GM19438 (cell line): ENCODE results near the gene HOXB8.

Experiments
- ATAC-seq: cut with Tn5 transposase; IDR thresholded peaks from one replicate; pipeline ENCODE4 v1.9.1; 2021; ENCODE audit warnings: low read depth; ENCODE audit not compliant: unreplicated experiment

HOXB8 gene

GRCh38 chr17:48586355-48587258 is 28.5 kb downstream of the HOXB8 start:
- ATAC-seq = no peak

GRCh38 chr17:48584223-48584741 is 30.8 kb downstream of the HOXB8 start:
- no peak for ATAC-seq

GRCh38 chr17:48583708-48584222 is 31.3 kb downstream of the HOXB8 start:
- ATAC-seq = no peak

- ATAC-seq = no peak
These were observed 32.4 kb downstream of the HOXB8 start for GRCh38 chr17:48582750-48583069.

GRCh38 chr17:48579760-48580554 is 35.1 kb downstream of the HOXB8 start:
- ATAC-seq = no peak

- ATAC-seq = no peak
These were observed 35.7 kb downstream of the HOXB8 start for GRCh38 chr17:48579471-48579759.

- peak; percentile 18 for ATAC-seq
These were observed 36.2 kb downstream of the HOXB8 start for GRCh38 chr17:48578616-48579470.

- peak; percentile 54 for ATAC-seq
These were observed 37.0 kb downstream of the HOXB8 start, which contains the start of gene HOXB4 for GRCh38 chr17:48577946-48578615. Gene HOXB4, minus strand, starts transcription at chr17:48578350. Its CDS starts 31 bp downstream, at chr17:48578319.

GRCh38 chr17:48577330-48577945 is 37.7 kb downstream of the HOXB8 start:
- ATAC-seq = no peak

GRCh38 chr17:48576479-48577309 is 38.4 kb downstream of the HOXB8 start:
- no peak for ATAC-seq

GRCh38 chr17:48575673-48576478 is 39.2 kb downstream of the HOXB8 start:
- no peak for ATAC-seq

- ATAC-seq = no peak
These were observed 40.0 kb downstream of the HOXB8 start for GRCh38 chr17:48575066-48575582.

GRCh38 chr17:48574505-48575065 is 40.5 kb downstream of the HOXB8 start:
- no peak for ATAC-seq

- no peak for ATAC-seq
These were observed 43.2 kb downstream of the HOXB8 start for GRCh38 chr17:48571826-48572417.

GRCh38 chr17:48571024-48571818 is 43.9 kb downstream of the HOXB8 start:
- no peak for ATAC-seq
